Activated B cell treated with CpG ODN at 0.5 μM for 24 hours (primary cell): ENCODE data around the gene ZNF439. TPM values are rescaled to one million over a fixed set of nuclear protein-coding genes. Genes with fewer than 3 reads are reported as not detected.

ENCODE experiments used
- ATAC-seq: fragments of 200-7000 bp; cut with Tn5 transposase; one replicate; pipeline ENCODE4 v1.10.0; 2021; ENCODE audit warnings: low read depth, mild to moderate bottlenecking, moderate library complexity
- CTCF ChIA-PET: fragments of 350-600 bp; sonication (Branson Sonifier 250); formaldehyde crosslinking; loops from one replicate; lab custom pipeline; 2021; ENCODE audit warnings: antibody characterized with exemption; lab: Charles Lee
- POLR2A ChIA-PET: fragments of 350-600 bp; sonication (Branson Sonifier 250); formaldehyde crosslinking; loops from one replicate; lab custom pipeline; 2021; ENCODE audit warnings: antibody characterized with exemption; lab: Charles Lee
- DNase-seq: peaks from one replicate; pipeline ENCODE4 v3.0.0; 2022
- H3K27ac Mint-ChIP-seq: one replicate; pipeline ENCODE4 v1.8.0; 2020; ENCODE audit warnings: mixed read lengths
- H3K27me3 Mint-ChIP-seq: one replicate; pipeline ENCODE4 v1.8.0; 2021; ENCODE audit warnings: mixed read lengths
- H3K36me3 Mint-ChIP-seq: one replicate; pipeline ENCODE4 v1.8.0; 2021; ENCODE audit warnings: low read depth, mixed read lengths
- H3K4me1 Mint-ChIP-seq: one replicate; pipeline ENCODE4 v1.8.0; 2021; ENCODE audit warnings: mixed read lengths
- H3K4me3 Mint-ChIP-seq: one replicate; pipeline ENCODE4 v1.8.0; 2020; ENCODE audit warnings: mild to moderate bottlenecking, mixed read lengths
- H3K9me3 Mint-ChIP-seq: one replicate; pipeline ENCODE4 v1.8.0; 2020; ENCODE audit warnings: mixed read lengths
- CTCF ChIP-seq: fragments of 200-600 bp; IDR thresholded peaks from one replicate; pipeline ENCODE4 v1.8.0; 2022; ENCODE audit warnings: antibody characterized with exemption, mild to moderate bottlenecking
- intact Hi-C: fragments of 100-400 bp; cut with micrococcal nuclease; formaldehyde crosslinking; loops from one replicate; pipeline ENCODE4 v1.15.1; 2024
- total RNA-seq: library from RNA; stranded (reverse); gene quantifications from 2 replicates; pipeline ENCODE4 v1.2.3, GENCODE V29; 2022

The ZNF439 gene
- total RNA-seq = 19.9 and 22.8 TPM in 2 replicates

GRCh38 chr19:11848594-11849469 is at the start of gene ZNF439:
Gene ZNF439, plus strand, starts transcription at chr19:11848726. Its CDS starts 142 bp downstream, at chr19:11848868.
- DNase-seq (peak; percentile 87), ATAC-seq (peak; percentile 99)
- POLR2A ChIA-PET = interaction anchor here (0.5 to 1.6 kb wide), 7 partner anchors 11 to 796 kb away, joined by 3 to 7 read pairs (median 3); partner anchors contain the start of genes ZNF136, ZNF441 and ZNF491
- intact Hi-C loops = loop anchor here (1.0 to 2.0 kb wide), 6 partner anchors 35 to 592 kb away; partner anchors contain the start of genes ZNF440, ZNF443, ZNF491 and ZNF627
- H3K4me3 Mint-ChIP-seq = peak within 1 kb of the TSS; percentile 94
- CTCF ChIA-PET = interaction anchor here (0.6 kb wide), 1 partner anchor 278 kb away, joined by 4 read pairs; no protein-coding TSS in a partner anchor
- H3K27ac Mint-ChIP-seq = peak within 1 kb of the TSS; percentile 92
- no peaks in the 10 kb centered on the region for H3K9me3 Mint-ChIP-seq
- no peak for TF ChIP-seq CTCF
- H3K27me3 Mint-ChIP-seq = no peaks in the 10 kb centered on the region
- peaks cover 17% of the 10 kb centered on the region for H3K36me3 Mint-ChIP-seq
- peaks cover 36% of the 10 kb centered on the region for H3K4me1 Mint-ChIP-seq

- H3K9me3 Mint-ChIP-seq = peaks cover 21% of the 10 kb centered on the region
- CTCF ChIA-PET = interaction anchor here (1.9 kb wide), 1 partner anchor 9 kb away, joined by 4 read pairs; the partner anchor contains the start of gene ZNF491
- intact Hi-C loops = no loop called here
- H3K27ac Mint-ChIP-seq = no peak overlapping the region
- no peaks in the 10 kb centered on the region for H3K4me1 Mint-ChIP-seq
- H3K4me3 Mint-ChIP-seq = no peak overlapping the region
- no peak for DNase-seq
- ATAC-seq = no peak
- H3K36me3 Mint-ChIP-seq = peaks cover 21% of the 10 kb centered on the region
- POLR2A ChIA-PET = no interaction called here
- TF ChIP-seq CTCF = no peak
- no peaks in the 10 kb centered on the region for H3K27me3 Mint-ChIP-seq
Observed at GRCh38 chr19:11806354-11807098, 42.0 kb upstream of the ZNF439 start.

- H3K27me3 Mint-ChIP-seq = no peaks in the 10 kb centered on the region
- no peak for TF ChIP-seq CTCF
- no peak overlapping the region for H3K27ac Mint-ChIP-seq
- no peak overlapping the region for H3K4me3 Mint-ChIP-seq
- ChIA-PET POLR2A (no interaction called here), CTCF (interaction anchor here (1.9 kb wide), 1 partner anchor 9 kb away, joined by 4 read pairs; the partner anchor contains the start of gene ZNF491)
- peaks cover 21% of the 10 kb centered on the region for H3K9me3 Mint-ChIP-seq
- intact Hi-C loops = no loop called here
- peaks cover 21% of the 10 kb centered on the region for H3K36me3 Mint-ChIP-seq
- H3K4me1 Mint-ChIP-seq = no peaks in the 10 kb centered on the region
- ATAC-seq (no peak), DNase-seq (no peak)
Observed at GRCh38 chr19:11807099-11807380, 41.5 kb upstream of the ZNF439 start.

GRCh38 chr19:11813703-11814028 is 34.9 kb upstream of the ZNF439 start:
- intact Hi-C loops = loop anchor here (1.0 to 5.0 kb wide), 6 partner anchors 15 to 329 kb away; partner anchors contain the start of genes ZNF20, ZNF439, ZNF491 and ZNF823
- Mint-ChIP-seq H3K4me3 (peak overlapping the region; percentile 92), H3K27me3 (no peaks in the 10 kb centered on the region), H3K36me3 (no peaks in the 10 kb centered on the region), H3K27ac (peak overlapping the region; percentile 84), H3K4me1 (peaks cover 28% of the 10 kb centered on the region), H3K9me3 (peaks cover 5% of the 10 kb centered on the region)
- no peak for DNase-seq
- ChIA-PET CTCF (interaction anchor here (0.7 to 2.2 kb wide), 5 partner anchors 16 to 175 kb away, joined by 3 to 10 read pairs (median 3); partner anchors contain the start of gene ZNF491), POLR2A (interaction anchor here (0.6 to 1.3 kb wide), 6 partner anchors 16 to 247 kb away, joined by 3 to 8 read pairs (median 4); partner anchors contain the start of genes ZNF441 and ZNF491)
- ATAC-seq = peak; percentile 40
- no peak for TF ChIP-seq CTCF
